ENCODE data around the gene DCST2. TPM values are rescaled to one million over a fixed set of nuclear protein-coding genes. Genes with fewer than 3 reads are reported as not detected.
A peak's percentile ranks its signal among the peaks of the same experiment; 100 is the strongest.

The DCST2 gene
- polyA plus RNA-seq, 2 of the 4 experiments (the other 2 are of a cell fraction), result 0.23 to 1.0 TPM

DNA sequence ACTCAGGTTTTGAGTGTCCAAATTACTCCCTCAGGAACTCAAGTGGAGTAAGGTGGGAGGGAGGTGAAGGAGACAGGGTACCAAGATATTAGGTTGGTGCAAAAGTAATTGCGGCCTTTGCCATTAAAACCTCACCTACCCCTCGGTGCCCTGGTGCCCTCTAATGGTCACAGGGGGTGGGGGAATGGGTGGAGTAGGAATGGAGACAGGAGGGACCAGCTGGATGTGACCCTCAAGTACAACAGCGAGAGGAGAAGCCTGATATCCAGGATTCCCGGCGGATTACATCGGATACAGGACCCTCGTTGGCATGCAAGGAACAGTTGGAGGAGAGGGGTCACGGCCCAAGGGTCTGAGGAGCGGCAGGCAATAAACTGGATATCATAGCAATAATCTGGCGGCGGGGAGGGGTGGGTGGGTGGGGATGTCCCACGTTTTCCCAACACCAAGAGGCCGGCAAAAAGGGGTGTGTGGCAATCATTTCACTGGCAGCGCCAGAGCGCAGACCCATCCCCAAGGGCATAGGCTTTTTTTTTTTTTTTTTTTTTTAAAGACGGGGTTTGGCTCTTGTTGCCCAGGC, 35.3 kb downstream of the DCST2 start:
- no peaks in the 10 kb centered on the region for H3K9me3 ChIP-seq
- ATAC-seq, result no peak
- no peak overlapping the region for H3K4me3 ChIP-seq
- WGBS (ENCODE audit: missing lambda C conversion rate), result 83% methylated on average over 16 of the region's 16 CpGs
- CTCF ChIA-PET, result interaction anchor here (0.6 to 1.5 kb wide), 4 partner anchors 87 to 517 kb away, joined by 3 to 4 read pairs (median 3); no protein-coding TSS in a partner anchor
- POLR2A ChIA-PET, result interaction anchor here (0.6 to 4.8 kb wide), 6 partner anchors 10 to 28 kb away, joined by 3 to 52 read pairs (median 8); partner anchors contain the start of genes CKS1B, FLAD1 and SHC1
- no peak for FAIRE-seq
- H3K27ac ChIP-seq, result peak overlapping the region in 1 of 2 experiments; percentile 100; a peak in 3 of 6 replicates
- H3K4me1 ChIP-seq, result peaks cover 39% of the 10 kb centered on the region
- no peak for TF ChIP-seq NPAS2 (CRISPR knock-in tag; IDR thresholded peaks at IDR 0.05; ENCODE audit: borderline replicate concordance)
- TF ChIP-seq ESRRA (IDR thresholded peaks at IDR 0.05; ENCODE audit: borderline replicate concordance, low read length), result no peak
- TF ChIP-seq MAFK (IDR thresholded peaks at IDR 0.05; ENCODE audit: partially characterized antibody), result no peak
- no peak for TF ChIP-seq RCOR1 (IDR thresholded peaks at IDR 0.05; ENCODE audit: low read depth, low read length)
- TF ChIP-seq SREBF2 (IDR thresholded peaks at IDR 0.05), result no peak
- TF ChIP-seq, protein P1, sequence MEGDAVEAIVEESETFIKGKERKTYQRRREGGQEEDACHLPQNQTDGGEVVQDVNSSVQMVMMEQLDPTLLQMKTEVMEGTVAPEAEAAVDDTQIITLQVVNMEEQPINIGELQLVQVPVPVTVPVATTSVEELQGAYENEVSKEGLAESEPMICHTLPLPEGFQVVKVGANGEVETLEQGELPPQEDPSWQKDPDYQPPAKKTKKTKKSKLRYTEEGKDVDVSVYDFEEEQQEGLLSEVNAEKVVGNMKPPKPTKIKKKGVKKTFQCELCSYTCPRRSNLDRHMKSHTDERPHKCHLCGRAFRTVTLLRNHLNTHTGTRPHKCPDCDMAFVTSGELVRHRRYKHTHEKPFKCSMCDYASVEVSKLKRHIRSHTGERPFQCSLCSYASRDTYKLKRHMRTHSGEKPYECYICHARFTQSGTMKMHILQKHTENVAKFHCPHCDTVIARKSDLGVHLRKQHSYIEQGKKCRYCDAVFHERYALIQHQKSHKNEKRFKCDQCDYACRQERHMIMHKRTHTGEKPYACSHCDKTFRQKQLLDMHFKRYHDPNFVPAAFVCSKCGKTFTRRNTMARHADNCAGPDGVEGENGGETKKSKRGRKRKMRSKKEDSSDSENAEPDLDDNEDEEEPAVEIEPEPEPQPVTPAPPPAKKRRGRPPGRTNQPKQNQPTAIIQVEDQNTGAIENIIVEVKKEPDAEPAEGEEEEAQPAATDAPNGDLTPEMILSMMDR (IDR thresholded peaks at IDR 0.05), result 0 out of 3 replicates have a peak, but pooled peaks have one; percentile 7
- TF ChIP-seq KDM5A (IDR thresholded peaks at IDR 0.05), result no peak
- TF ChIP-seq, protein P2, sequence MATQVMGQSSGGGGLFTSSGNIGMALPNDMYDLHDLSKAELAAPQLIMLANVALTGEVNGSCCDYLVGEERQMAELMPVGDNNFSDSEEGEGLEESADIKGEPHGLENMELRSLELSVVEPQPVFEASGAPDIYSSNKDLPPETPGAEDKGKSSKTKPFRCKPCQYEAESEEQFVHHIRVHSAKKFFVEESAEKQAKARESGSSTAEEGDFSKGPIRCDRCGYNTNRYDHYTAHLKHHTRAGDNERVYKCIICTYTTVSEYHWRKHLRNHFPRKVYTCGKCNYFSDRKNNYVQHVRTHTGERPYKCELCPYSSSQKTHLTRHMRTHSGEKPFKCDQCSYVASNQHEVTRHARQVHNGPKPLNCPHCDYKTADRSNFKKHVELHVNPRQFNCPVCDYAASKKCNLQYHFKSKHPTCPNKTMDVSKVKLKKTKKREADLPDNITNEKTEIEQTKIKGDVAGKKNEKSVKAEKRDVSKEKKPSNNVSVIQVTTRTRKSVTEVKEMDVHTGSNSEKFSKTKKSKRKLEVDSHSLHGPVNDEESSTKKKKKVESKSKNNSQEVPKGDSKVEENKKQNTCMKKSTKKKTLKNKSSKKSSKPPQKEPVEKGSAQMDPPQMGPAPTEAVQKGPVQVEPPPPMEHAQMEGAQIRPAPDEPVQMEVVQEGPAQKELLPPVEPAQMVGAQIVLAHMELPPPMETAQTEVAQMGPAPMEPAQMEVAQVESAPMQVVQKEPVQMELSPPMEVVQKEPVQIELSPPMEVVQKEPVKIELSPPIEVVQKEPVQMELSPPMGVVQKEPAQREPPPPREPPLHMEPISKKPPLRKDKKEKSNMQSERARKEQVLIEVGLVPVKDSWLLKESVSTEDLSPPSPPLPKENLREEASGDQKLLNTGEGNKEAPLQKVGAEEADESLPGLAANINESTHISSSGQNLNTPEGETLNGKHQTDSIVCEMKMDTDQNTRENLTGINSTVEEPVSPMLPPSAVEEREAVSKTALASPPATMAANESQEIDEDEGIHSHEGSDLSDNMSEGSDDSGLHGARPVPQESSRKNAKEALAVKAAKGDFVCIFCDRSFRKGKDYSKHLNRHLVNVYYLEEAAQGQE (IDR thresholded peaks at IDR 0.05), result no peak
- no peak for TF ChIP-seq HEYL (CRISPR knock-in tag; IDR thresholded peaks at IDR 0.05)
- TF ChIP-seq RAD21 (conservative IDR thresholded peaks at IDR 0.05 in 1 of 2, IDR thresholded peaks at IDR 0.05 in 1 of 2), result 0 out of 5 replicates have a peak, but pooled peaks of 1 of the 2 experiments have one; percentile 9
- TF ChIP-seq EHF (CRISPR knock-in tag; IDR thresholded peaks at IDR 0.05), result no peak
- DNase-seq (ENCODE audit: low read depth in 1 of 2, low spot score in 1 of 2), result no peak
- H3K4me2 ChIP-seq, result peak overlapping the region; percentile 99; the same call in 1 of the 3 replicates

DNA sequence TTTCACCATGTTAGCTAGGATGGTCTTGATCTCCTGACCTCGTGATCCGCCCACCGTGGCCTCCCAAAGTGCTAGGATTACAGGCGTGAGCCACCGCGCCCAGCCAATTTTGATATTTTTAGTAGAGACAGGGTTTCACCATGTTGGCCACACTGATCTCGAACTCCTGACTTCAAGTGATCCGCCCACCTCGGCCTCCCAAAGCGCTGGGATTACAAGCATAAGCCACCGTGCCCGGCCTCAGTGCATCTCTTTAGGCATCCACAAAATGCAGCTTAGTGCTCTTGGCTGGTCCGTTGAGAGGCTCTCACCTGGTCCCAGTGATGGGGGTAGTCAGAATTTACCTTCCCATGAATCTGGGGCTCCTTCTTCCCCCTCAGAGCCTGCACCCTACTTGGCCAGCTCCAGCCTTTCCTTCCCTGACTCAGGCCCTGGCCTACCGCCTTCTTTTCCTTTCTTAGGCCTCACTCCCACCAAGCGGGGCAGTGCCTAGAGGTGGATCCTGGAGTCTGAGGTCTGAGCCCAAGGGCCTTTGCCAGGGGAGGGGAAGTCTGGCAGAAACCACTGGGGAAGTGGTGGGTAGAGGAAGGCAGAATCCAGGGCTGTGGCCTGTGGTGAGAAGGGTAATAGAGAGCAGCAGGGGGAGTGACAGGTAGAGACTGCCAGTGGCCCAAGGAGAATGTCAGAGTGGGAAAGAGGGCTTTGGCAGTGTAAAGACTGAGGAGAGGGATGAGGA, 36.4 kb downstream of the DCST2 start:
- no peak for ATAC-seq
- CTCF ChIA-PET, result interaction anchor here (1.2 to 1.3 kb wide), 2 partner anchors 91 to 435 kb away, joined by 3 to 5 read pairs; no protein-coding TSS in a partner anchor

More for the DNA sequence above, 36.4 kb downstream of the DCST2 start:
- POLR2A ChIA-PET, result interaction anchor here (0.7 to 6.0 kb wide), 4 partner anchors 13 to 36 kb away, joined by 4 to 91 read pairs (median 28); partner anchors contain the start of genes CKS1B, PYGO2 and SHC1
- FAIRE-seq (no peak), DNase-seq (ENCODE audit: low read depth in 1 of 2, low spot score in 1 of 2) (no peak)
- no peaks in the 10 kb centered on the region for H3K9me3 ChIP-seq
- H3K4me2 ChIP-seq, result no peak overlapping the region
- H3K4me3 ChIP-seq, result no peak overlapping the region
- TF ChIP-seq CBX2 (IDR thresholded peaks at IDR 0.05; ENCODE audit: borderline replicate concordance, low read depth) (no peak), SREBF2 (IDR thresholded peaks at IDR 0.05) (no peak), RFX5 (IDR thresholded peaks at IDR 0.05) (no peak), JUN (IDR thresholded peaks at IDR 0.05) (no peak), TFCP2L1 (CRISPR knock-in tag; IDR thresholded peaks at IDR 0.05) (no peak), ZNF302 (CRISPR knock-in tag; IDR thresholded peaks at IDR 0.05) (no peak), HOXB13 (CRISPR knock-in tag; IDR thresholded peaks at IDR 0.05; ENCODE audit: low read depth) (no peak), RAD21 (conservative IDR thresholded peaks at IDR 0.05 in 1 of 2, IDR thresholded peaks at IDR 0.05 in 1 of 2) (no peak), NFE2L2 (conservative IDR thresholded peaks at IDR 0.05; ENCODE audit: low read length) (no peak), CHD2 (IDR thresholded peaks at IDR 0.05; ENCODE audit: low read length, partially characterized antibody) (no peak), KDM5A (IDR thresholded peaks at IDR 0.05) (no peak), MAFK (IDR thresholded peaks at IDR 0.05; ENCODE audit: partially characterized antibody) (no peak)
- TF ChIP-seq, protein P3, sequence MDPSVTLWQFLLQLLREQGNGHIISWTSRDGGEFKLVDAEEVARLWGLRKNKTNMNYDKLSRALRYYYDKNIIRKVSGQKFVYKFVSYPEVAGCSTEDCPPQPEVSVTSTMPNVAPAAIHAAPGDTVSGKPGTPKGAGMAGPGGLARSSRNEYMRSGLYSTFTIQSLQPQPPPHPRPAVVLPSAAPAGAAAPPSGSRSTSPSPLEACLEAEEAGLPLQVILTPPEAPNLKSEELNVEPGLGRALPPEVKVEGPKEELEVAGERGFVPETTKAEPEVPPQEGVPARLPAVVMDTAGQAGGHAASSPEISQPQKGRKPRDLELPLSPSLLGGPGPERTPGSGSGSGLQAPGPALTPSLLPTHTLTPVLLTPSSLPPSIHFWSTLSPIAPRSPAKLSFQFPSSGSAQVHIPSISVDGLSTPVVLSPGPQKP (IDR thresholded peaks at IDR 0.05; ENCODE audit: low read depth, low read length), result no peak
- TF ChIP-seq, protein P2 (IDR thresholded peaks at IDR 0.05), result no peak
- TF ChIP-seq, protein P4, sequence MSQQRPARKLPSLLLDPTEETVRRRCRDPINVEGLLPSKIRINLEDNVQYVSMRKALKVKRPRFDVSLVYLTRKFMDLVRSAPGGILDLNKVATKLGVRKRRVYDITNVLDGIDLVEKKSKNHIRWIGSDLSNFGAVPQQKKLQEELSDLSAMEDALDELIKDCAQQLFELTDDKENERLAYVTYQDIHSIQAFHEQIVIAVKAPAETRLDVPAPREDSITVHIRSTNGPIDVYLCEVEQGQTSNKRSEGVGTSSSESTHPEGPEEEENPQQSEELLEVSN (IDR thresholded peaks at IDR 0.05; ENCODE audit: borderline replicate concordance, low read depth), result no peak
- H3K4me1 ChIP-seq, result peaks cover 46% of the 10 kb centered on the region
- peak overlapping the region in 1 of 2 experiments; percentile 21; a peak in 1 of 6 replicates for H3K27ac ChIP-seq
- WGBS (ENCODE audit: missing lambda C conversion rate), result 86% methylated on average over 15 of the region's 15 CpGs

All from A549 (cell line).